HG03460 (cell line): ENCODE results near the gene ZSCAN21.

Experiments used
- ATAC-seq: cut with Tn5 transposase; IDR thresholded peaks from one replicate; pipeline ENCODE4 v1.9.1; 2021; ENCODE audit not compliant: unreplicated experiment

ZSCAN21 gene

GRCh38 chr7:100095704-100096103, 46.1 kb downstream of the ZSCAN21 start:
- ATAC-seq = no peak

- ATAC-seq = no peak
These were observed 49.3 kb downstream of the ZSCAN21 start for GRCh38 chr7:100098913-100099312.

- ATAC-seq = no peak
These were observed 49.9 kb downstream of the ZSCAN21 start for GRCh38 chr7:100099452-100099851.

GRCh38 chr7:100100420-100101015, 50.9 kb downstream of the ZSCAN21 start:
- ATAC-seq = peak; percentile 69

GRCh38 chr7:100101016-100101862, 51.7 kb downstream of the ZSCAN21 start, which contains the start of the genes AP4M1 and MCM7:
Gene AP4M1 (plus strand): TSS chr7:100101643. CDS start chr7:100101715, 72 bp downstream.
Gene MCM7 (minus strand): TSS chr7:100101397. CDS start chr7:100101294, 103 bp downstream.
- ATAC-seq = peak; percentile 85

GRCh38 chr7:100102950-100103840, 53.6 kb downstream of the ZSCAN21 start:
- no peak for ATAC-seq

- ATAC-seq = no peak
These were observed 56.0 kb downstream of the ZSCAN21 start for GRCh38 chr7:100105534-100105933.

GRCh38 chr7:100106633-100107032, 57.1 kb downstream of the ZSCAN21 start:
- ATAC-seq = no peak

- ATAC-seq = no peak
These were observed 57.7 kb downstream of the ZSCAN21 start for GRCh38 chr7:100107125-100107737.

- no peak for ATAC-seq
These were observed 58.3 kb downstream of the ZSCAN21 start for GRCh38 chr7:100107890-100108289.

- no peak for ATAC-seq
These were observed 60.1 kb downstream of the ZSCAN21 start for GRCh38 chr7:100109521-100110163.

- no peak for ATAC-seq
These were observed 61.6 kb downstream of the ZSCAN21 start for GRCh38 chr7:100111156-100111555.

- no peak for ATAC-seq
These were observed 62.3 kb downstream of the ZSCAN21 start for GRCh38 chr7:100111914-100112313.
